Endothelial cell of umbilical vein (primary cell): ENCODE results near the gene SOX13. TPM values are rescaled to one million over a fixed set of nuclear protein-coding genes. Genes with fewer than 3 reads are reported as not detected.

Source experiments
- BruUV-seq: library from RNA; stranded (reverse); fragments of 400-500 nt; replicated peaks from 2 replicates; lab custom pipeline; 2021; lab: Mats Ljungman, UMichigan
- CTCF ChIA-PET: fragments of 300-600, 350-600 bp; sonication (Branson Sonifier 250); formaldehyde crosslinking; loops from one replicate; lab custom pipeline; 2021; ENCODE audit warnings: antibody characterized with exemption, inconsistent platforms; lab: Charles Lee
- POLR2A ChIA-PET: fragments of 300-600, 350-600 bp; sonication (Branson Sonifier 250); formaldehyde crosslinking; loops from one replicate; lab custom pipeline; 2021; ENCODE audit warnings: antibody characterized with exemption, inconsistent platforms; lab: Charles Lee
- DNase-seq: peaks from one replicate; pipeline ENCODE4 v3.0.0-alpha.2; 2011; ENCODE audit warnings: low read depth, low spot score
- FAIRE-seq: peaks from 2 replicates; lab custom pipeline; 2011; peaks lifted over from hg19 to GRCh38; lab: Jason Lieb, UNC
- H2AFZ ChIP-seq: 2 replicates; pipeline ENCODE4 v1.6.0; 2012; ENCODE audit warnings: low read depth, low read length, control low read depth, inconsistent platforms
- H3K27ac ChIP-seq: 2 replicates; pipeline ENCODE4 v1.5.1; 2011; ENCODE audit warnings: low read depth, mild to moderate bottlenecking, control low read depth, low read length, moderate library complexity; ENCODE audit not compliant: insufficient read depth
- H3K27me3 ChIP-seq, 2 experiments: 2 replicates each; pipeline versions ENCODE4 v1.6.0 to v1.6.1; 2011; ENCODE audit warnings: low read length in 2 of 2, mixed read lengths in 1 of 2; ENCODE audit not compliant: control insufficient read depth in 2 of 2, insufficient read depth in 2 of 2
- H3K36me3 ChIP-seq, 2 experiments: 2 replicates in 1 of 2; 3 replicates in 1 of 2; pipeline ENCODE4 v1.5.1; 2011; ENCODE audit warnings: low read length in 2 of 2, mild to moderate bottlenecking in 1 of 2, moderate library complexity in 1 of 2; ENCODE audit not compliant: control insufficient read depth in 2 of 2, insufficient read depth in 2 of 2; ENCODE audit errors: extremely low read depth in 1 of 2
- H3K4me1 ChIP-seq: 3 replicates; pipeline ENCODE4 v1.5.1; 2011; ENCODE audit warnings: mild to moderate bottlenecking, low read length; ENCODE audit not compliant: control insufficient read depth, insufficient read depth; ENCODE audit errors: extremely low read depth
- H3K4me2 ChIP-seq: 2 replicates; pipeline ENCODE4 v1.6.1; 2011; ENCODE audit warnings: low read length, control low read depth, mixed read lengths; ENCODE audit not compliant: insufficient read depth
- H3K4me3 ChIP-seq, 3 experiments: fragments of 200-600 bp in 1 of 3; sonication (generic), shearing (Covaris generic) in 1 of 3; replicated peaks in 1 of 3; 2 replicates each; pipeline ENCODE4 v1.5.1; 2011 to 2016; ENCODE audit warnings: control low read depth in 3 of 3, low read length in 3 of 3, mild to moderate bottlenecking in 2 of 3, inconsistent platforms in 1 of 3, low read depth in 1 of 3, moderate library complexity in 1 of 3; ENCODE audit not compliant: insufficient read depth in 1 of 3
- H3K79me2 ChIP-seq: 2 replicates; pipeline ENCODE4 v1.6.0; 2012; ENCODE audit warnings: low read length, inconsistent platforms; ENCODE audit not compliant: control insufficient read depth, insufficient read depth
- H3K9ac ChIP-seq: replicated peaks from 2 replicates; pipeline ENCODE3; 2011; ENCODE audit warnings: low read length, control low read depth; ENCODE audit not compliant: insufficient read depth; ENCODE audit errors: extremely low read depth
- H3K9me1 ChIP-seq: replicated peaks from 3 replicates; pipeline ENCODE4 v1.6.0; 2011; ENCODE audit warnings: mild to moderate bottlenecking, low read length; ENCODE audit not compliant: control insufficient read depth, insufficient read depth; ENCODE audit errors: extremely low read depth
- H3K9me3 ChIP-seq: replicated peaks from 2 replicates; pipeline ENCODE4 v1.5.1; 2012; ENCODE audit warnings: low read length, inconsistent platforms; ENCODE audit not compliant: control insufficient read depth, insufficient read depth
- H4K20me1 ChIP-seq: replicated peaks from 2 replicates; pipeline ENCODE3; 2011; ENCODE audit warnings: mild to moderate bottlenecking, low read length; ENCODE audit not compliant: control insufficient read depth, insufficient read depth; ENCODE audit errors: extremely low read depth
- CTCF ChIP-seq, 2 donors: IDR thresholded peaks; 1 replicate in 1 of 2; 2 replicates in 1 of 2; pipeline ENCODE4 v1.5.1; 2011; ENCODE audit warnings: low read length in 2 of 2, mild to moderate bottlenecking in 2 of 2, moderate library complexity in 2 of 2, control low read depth in 1 of 2, inconsistent platforms in 1 of 2, low read depth in 1 of 2; ENCODE audit not compliant: insufficient read depth in 1 of 2; ENCODE audit errors: extremely low read depth in 1 of 2
- EZH2 ChIP-seq: IDR thresholded peaks from 2 replicates; pipeline ENCODE4 v1.6.1; 2012; ENCODE audit warnings: borderline replicate concordance, low read depth, mild to moderate bottlenecking, moderate library complexity, low read length, inconsistent platforms; ENCODE audit not compliant: severe bottlenecking
- FOS ChIP-seq: IDR thresholded peaks from 2 replicates; pipeline ENCODE4 v1.6.1; 2011; ENCODE audit warnings: mild to moderate bottlenecking, low read length, moderate library complexity, borderline replicate concordance; ENCODE audit not compliant: insufficient read depth
- GATA2 ChIP-seq: IDR thresholded peaks from 2 replicates; pipeline ENCODE4 v1.7.0; 2011; ENCODE audit warnings: low read depth, mild to moderate bottlenecking, moderate library complexity, mixed read lengths, low read length; ENCODE audit not compliant: insufficient read length, insufficient read depth
- JUN ChIP-seq: IDR thresholded peaks from 2 replicates; pipeline ENCODE4 v1.6.1; 2011; ENCODE audit warnings: borderline replicate concordance, low read depth; ENCODE audit not compliant: insufficient read length, insufficient read depth
- MYC ChIP-seq: IDR thresholded peaks from one replicate; pipeline ENCODE4 v1.6.1; 2011; ENCODE audit warnings: mild to moderate bottlenecking, low read depth, low read length
- POLR2A ChIP-seq: IDR thresholded peaks from 2 replicates; pipeline ENCODE4 v1.6.1; 2012; ENCODE audit warnings: low read depth, mild to moderate bottlenecking, control low read depth, low read length
- POLR2AphosphoS5 ChIP-seq: IDR thresholded peaks from 2 replicates; pipeline ENCODE4 v1.6.1; 2012; ENCODE audit warnings: low read depth, mild to moderate bottlenecking, control low read depth, low read length, moderate library complexity; ENCODE audit not compliant: insufficient read depth
- dilution Hi-C: fragments of 300-500 bp; cut with MboI; formaldehyde crosslinking; loops from one replicate; pipeline ENCODE4 v1.15.0; 2019; ENCODE audit warnings: low sequenced_read_pairs; ENCODE audit not compliant: extremely low pct_ligation_motif_present
- intact Hi-C: fragments of 100-400 bp; cut with micrococcal nuclease; formaldehyde crosslinking; loops from one replicate; pipeline ENCODE4 v1.10.0; 2022
- polyA plus RNA-seq, 4 experiments: library from polyadenylated mRNA; depleted of rRNA in 3 of 4; stranded (reverse) in 3 of 4; unstranded in 1 of 4; fragments of >200 nt; gene quantifications; 2 replicates each; pipeline versions ENCODE4 v1.2.1 to v1.2.3, GENCODE V29; 2011 to 2012; ENCODE audit warnings: missing spikeins in 1 of 4
- total RNA-seq: library from RNA; stranded (reverse); gene quantifications from 2 replicates; pipeline ENCODE4 v1.2.3, GENCODE V29; 2021
- TF ChIP-seq, protein P1 (sequence below): IDR thresholded peaks from 2 replicates; pipeline ENCODE4 v1.6.1; 2011; ENCODE audit not compliant: insufficient read depth, insufficient read length

Gene SOX13
- total and polyA plus RNA-seq, 2 donors (not counting 3 experiments of a cell fraction or from before 2014, with no cell fraction given): 40.8 to 57.7 TPM

GRCh38 chr1:204042516-204042915 is 30.4 kb upstream of the SOX13 start:
- no peaks in the 10 kb centered on the region for H3K9me3 ChIP-seq
- no peaks in the 10 kb centered on the region for H3K79me2 ChIP-seq
- H2AFZ ChIP-seq: no peak overlapping the region
- DNase-seq: no peak
- ChIA-PET POLR2A (no interaction called here), CTCF (no interaction called here)
- no peaks in the 10 kb centered on the region for H3K9me1 ChIP-seq
- H3K27me3 ChIP-seq: no peaks in the 10 kb centered on the region
- no TSS peak for BruUV-seq
- H3K27ac ChIP-seq: no peak overlapping the region
- H3K36me3 ChIP-seq: no peaks in the 10 kb centered on the region
- H4K20me1 ChIP-seq: no peaks in the 10 kb centered on the region
- intact Hi-C loops: no loop called here
- peaks cover 12% of the 10 kb centered on the region for H3K4me1 ChIP-seq
- no peak for FAIRE-seq
- no peak for TF ChIP-seq CTCF (IDR thresholded peaks at IDR 0.05; ENCODE audit: extremely low read depth in 1 of 2, insufficient read depth in 1 of 2, low read depth in 1 of 2, low read length in 2 of 2)
- no peak for TF ChIP-seq GATA2
- TF ChIP-seq EZH2: no peak
- no peak for TF ChIP-seq POLR2AphosphoS5
- TF ChIP-seq FOS: no peak
- TF ChIP-seq, protein P1, sequence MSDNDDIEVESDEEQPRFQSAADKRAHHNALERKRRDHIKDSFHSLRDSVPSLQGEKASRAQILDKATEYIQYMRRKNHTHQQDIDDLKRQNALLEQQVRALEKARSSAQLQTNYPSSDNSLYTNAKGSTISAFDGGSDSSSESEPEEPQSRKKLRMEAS: no peak
- no peak for TF ChIP-seq JUN
- TF ChIP-seq POLR2A: no peak
- no peak for TF ChIP-seq MYC
- H3K4me3 ChIP-seq: no peak overlapping the region
- H3K4me2 ChIP-seq: no peak overlapping the region
- dilution Hi-C loops: no loop called here
- no peak overlapping the region for H3K9ac ChIP-seq
